SK-N-SH (cell line): Measurements from ENCODE around the gene KCNB1. TPM values are rescaled to one million over a fixed set of nuclear protein-coding genes. Genes with fewer than 3 reads are reported as not detected.

Source experiments
- CTCF ChIA-PET: fragments of 300-600, 350-600 bp; formaldehyde crosslinking; extraction: SDS; loops from one replicate; lab custom pipeline; 2021; lab: Yijun Ruan, JAX
- POLR2A ChIA-PET: fragments of 350-600 bp; sonication (Branson Sonifier 250); formaldehyde crosslinking; extraction: SDS; loops from one replicate; lab custom pipeline; 2020; ENCODE audit warnings: antibody characterized with exemption, inconsistent platforms; lab: Yijun Ruan, JAX
- DNase-seq: peaks from one replicate; pipeline ENCODE4 v3.0.0; 2012
- H2AFZ ChIP-seq: fragments of 200-600 bp; sonication (generic); 2 replicates; pipeline ENCODE4 v1.8.1; 2016; ENCODE audit warnings: antibody characterized with exemption, mild to moderate bottlenecking, low read depth
- H3F3A ChIP-seq: fragments of 200-600 bp; sonication (generic); replicated peaks from 2 replicates; pipeline ENCODE3; 2016; ENCODE audit warnings: antibody characterized with exemption, mild to moderate bottlenecking; ENCODE audit not compliant: insufficient read depth
- H3K27ac ChIP-seq, 2 experiments: fragments of 200-500 bp in 1 of 2; fragments of 200-600 bp in 1 of 2; sonication (Bioruptor generic) in 1 of 2; sonication (generic), shearing (Covaris generic) in 1 of 2; 2 replicates each; pipeline versions ENCODE4 v1.5.1 to v1.6.1; 2014 to 2016; ENCODE audit warnings: low read depth in 2 of 2, inconsistent platforms in 1 of 2, low read length in 1 of 2, mild to moderate bottlenecking in 1 of 2, mixed read lengths in 1 of 2
- H3K27me3 ChIP-seq: fragments of 200-600 bp; sonication (generic), shearing (Covaris generic); 2 replicates; pipeline ENCODE4 v1.6.1; 2016; ENCODE audit warnings: mixed run types; ENCODE audit not compliant: insufficient read depth
- H3K36me3 ChIP-seq, 2 experiments: fragments of 200-500 bp in 1 of 2; fragments of 200-600 bp in 1 of 2; sonication (Bioruptor generic) in 1 of 2; sonication (generic) in 1 of 2; replicated peaks in 1 of 2; 2 replicates each; pipeline versions ENCODE3 to v1.5.1; 2014 to 2016; ENCODE audit warnings: low read length in 1 of 2, mild to moderate bottlenecking in 1 of 2; ENCODE audit not compliant: insufficient read depth in 2 of 2, control insufficient read depth in 1 of 2
- H3K4me1 ChIP-seq, 2 experiments: fragments of 200-500 bp in 1 of 2; fragments of 200-600 bp in 1 of 2; sonication (Bioruptor generic) in 1 of 2; sonication (generic), shearing (Covaris generic) in 1 of 2; 2 replicates each; pipeline versions ENCODE4 v1.5.1 to v1.6.1; 2014 to 2016; ENCODE audit warnings: low read depth in 1 of 2, low read length in 1 of 2, mixed run types in 1 of 2; ENCODE audit not compliant: insufficient read depth in 2 of 2, control insufficient read depth in 1 of 2
- H3K4me2 ChIP-seq: fragments of 200-600 bp; sonication (generic), shearing (Covaris generic); 2 replicates; pipeline ENCODE4 v1.6.1; 2017; ENCODE audit warnings: mixed run types
- H3K4me3 ChIP-seq, 2 experiments: fragments of 200-500 bp in 1 of 2; fragments of 200-600 bp in 1 of 2; sonication (Bioruptor generic) in 1 of 2; sonication (generic), shearing (Covaris generic) in 1 of 2; 2 replicates each; pipeline versions ENCODE4 v1.5.1 to v1.8.1; 2014 to 2016; ENCODE audit warnings: low read depth in 2 of 2, inconsistent platforms in 1 of 2, low read length in 1 of 2, mild to moderate bottlenecking in 1 of 2, mixed read lengths in 1 of 2, moderate library complexity in 1 of 2
- H3K79me2 ChIP-seq: fragments of 200-600 bp; sonication (generic); 2 replicates; pipeline ENCODE4 v1.8.1; 2017; ENCODE audit warnings: mild to moderate bottlenecking; ENCODE audit not compliant: insufficient read depth
- H3K9ac ChIP-seq: fragments of 200-600 bp; sonication (generic); 2 replicates; pipeline ENCODE4 v1.6.1; 2017; ENCODE audit warnings: mixed run types
- H3K9me2 ChIP-seq: fragments of 200-600 bp; sonication (generic); 2 replicates; pipeline ENCODE4 v1.6.1; 2017; ENCODE audit warnings: mixed run types
- H3K9me3 ChIP-seq: fragments of 200-600 bp; sonication (generic); 2 replicates; pipeline ENCODE4 v1.6.1; 2017; ENCODE audit warnings: mixed run types, mild to moderate bottlenecking, moderate library complexity
- H4K20me1 ChIP-seq: fragments of 200-600 bp; sonication (generic); 2 replicates; pipeline ENCODE4 v1.6.1; 2017; ENCODE audit warnings: mild to moderate bottlenecking, mixed run types; ENCODE audit not compliant: insufficient read depth
- CHD2 ChIP-seq: fragments of 150-350 bp; IDR thresholded peaks from 2 replicates; pipeline ENCODE4 v1.6.1; 2018; ENCODE audit warnings: low read length; ENCODE audit not compliant: partially characterized antibody
- ELF1 ChIP-seq: IDR thresholded peaks from 2 replicates; pipeline ENCODE4 v1.4.0; 2012
- EP300 ChIP-seq, 2 experiments: IDR thresholded peaks; 2 replicates each; pipeline versions ENCODE4 v1.4.0 to v1.6.1; 2012; ENCODE audit warnings: borderline replicate concordance in 1 of 2, low read depth in 1 of 2, low read length in 1 of 2
- FOXJ3 ChIP-seq: sonication (generic); formaldehyde crosslinking; IDR thresholded peaks from 2 replicates; pipeline ENCODE4 v1.5.1; 2020; ENCODE audit warnings: mild to moderate bottlenecking, missing genetic modification reagents
- FOXM1 ChIP-seq: IDR thresholded peaks from 2 replicates; pipeline ENCODE4 v1.4.0; 2012; ENCODE audit warnings: low read depth, mild to moderate bottlenecking
- GABPA ChIP-seq: IDR thresholded peaks from 2 replicates; pipeline ENCODE4 v1.4.0; 2012; ENCODE audit warnings: low read depth, mild to moderate bottlenecking
- MXI1 ChIP-seq: IDR thresholded peaks from 2 replicates; pipeline ENCODE4 v1.6.1; 2012; ENCODE audit warnings: mild to moderate bottlenecking, low read depth, low read length, improper control_type of control experiment
- RAD21 ChIP-seq: IDR thresholded peaks from 2 replicates; pipeline ENCODE4 v1.6.1; 2012; ENCODE audit warnings: mild to moderate bottlenecking, low read length
- RCOR1 ChIP-seq: fragments of 150-350 bp; IDR thresholded peaks from 2 replicates; pipeline ENCODE4 v1.6.1; 2017; ENCODE audit warnings: antibody characterized with exemption, low read length
- RXRA ChIP-seq: IDR thresholded peaks from 2 replicates; pipeline ENCODE4 v1.4.0; 2012; ENCODE audit warnings: low read depth, mild to moderate bottlenecking, borderline replicate concordance
- SIN3A ChIP-seq: IDR thresholded peaks from 2 replicates; pipeline ENCODE4 v1.6.1; 2012; ENCODE audit warnings: low read depth, mild to moderate bottlenecking, low read length, moderate library complexity, borderline replicate concordance
- SMC3 ChIP-seq: IDR thresholded peaks from 2 replicates; pipeline ENCODE4 v1.6.1; 2012; ENCODE audit warnings: low read depth, low read length, improper control_type of control experiment
- YY1 ChIP-seq: IDR thresholded peaks from 2 replicates; pipeline ENCODE4 v1.4.0; 2012; ENCODE audit warnings: low read depth, mild to moderate bottlenecking
- WGBS: methylation state at CpG from one replicate; pipeline ENCODE4 v1.1.6; 2017; ENCODE audit warnings: low lambda C conversion rate; 5-methylcytosine and 5-hydroxymethylcytosine counted together
- polyA plus RNA-seq, 3 experiments: library from polyadenylated mRNA; depleted of rRNA; stranded (reverse); fragments of >200 nt; gene quantifications; 2 replicates each; pipeline ENCODE4 v1.2.3, GENCODE V29; 2012
- TF ChIP-seq, protein P1 (sequence below): fragments of 200-600 bp; sonication (generic); IDR thresholded peaks from 2 replicates; pipeline ENCODE4 v1.6.1; 2017; ENCODE audit warnings: antibody characterized with exemption, mild to moderate bottlenecking, moderate library complexity
- TF ChIP-seq, protein P2 (sequence below): IDR thresholded peaks from 2 replicates; pipeline ENCODE4 v1.4.0; 2012; ENCODE audit warnings: low read depth, borderline replicate concordance
- TF ChIP-seq, protein P3 (sequence below): IDR thresholded peaks from 2 replicates; pipeline ENCODE4 v1.4.0; 2012; ENCODE audit warnings: low read depth, borderline replicate concordance
- TF ChIP-seq, protein P4 (sequence below): fragments of 150-350 bp; IDR thresholded peaks from 2 replicates; pipeline ENCODE4 v1.6.1; 2017; ENCODE audit warnings: antibody characterized with exemption, low read length, low read depth, borderline replicate concordance

Gene KCNB1
- polyA plus RNA-seq, 1 of the 3 experiments (the other 2 are of a cell fraction), result 0.82 TPM

DNA sequence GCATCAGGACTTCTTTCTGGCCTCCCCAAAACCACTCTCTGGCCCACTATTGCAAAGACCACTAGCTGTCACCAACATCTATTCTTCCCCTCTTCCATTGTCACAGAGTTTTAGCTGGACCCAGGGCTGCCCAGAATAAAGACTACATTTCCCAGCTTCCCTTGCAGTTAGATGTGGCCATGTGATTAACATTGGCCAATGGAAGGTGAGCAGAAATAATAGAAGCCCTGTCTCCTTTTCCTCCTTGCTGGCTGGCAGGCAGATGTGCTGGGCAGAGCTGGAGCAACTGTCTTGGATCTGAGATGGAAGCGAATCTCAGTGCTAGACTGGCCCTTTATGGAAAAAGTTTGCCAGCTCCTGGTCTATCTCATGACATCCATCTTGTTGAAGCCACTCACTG, 97.0 kb downstream of the KCNB1 start:
- 71% methylated on average over 1 of the region's 1 CpG for WGBS
- no peak for TF ChIP-seq RCOR1
- no peak for TF ChIP-seq CHD2
- TF ChIP-seq, protein P1, sequence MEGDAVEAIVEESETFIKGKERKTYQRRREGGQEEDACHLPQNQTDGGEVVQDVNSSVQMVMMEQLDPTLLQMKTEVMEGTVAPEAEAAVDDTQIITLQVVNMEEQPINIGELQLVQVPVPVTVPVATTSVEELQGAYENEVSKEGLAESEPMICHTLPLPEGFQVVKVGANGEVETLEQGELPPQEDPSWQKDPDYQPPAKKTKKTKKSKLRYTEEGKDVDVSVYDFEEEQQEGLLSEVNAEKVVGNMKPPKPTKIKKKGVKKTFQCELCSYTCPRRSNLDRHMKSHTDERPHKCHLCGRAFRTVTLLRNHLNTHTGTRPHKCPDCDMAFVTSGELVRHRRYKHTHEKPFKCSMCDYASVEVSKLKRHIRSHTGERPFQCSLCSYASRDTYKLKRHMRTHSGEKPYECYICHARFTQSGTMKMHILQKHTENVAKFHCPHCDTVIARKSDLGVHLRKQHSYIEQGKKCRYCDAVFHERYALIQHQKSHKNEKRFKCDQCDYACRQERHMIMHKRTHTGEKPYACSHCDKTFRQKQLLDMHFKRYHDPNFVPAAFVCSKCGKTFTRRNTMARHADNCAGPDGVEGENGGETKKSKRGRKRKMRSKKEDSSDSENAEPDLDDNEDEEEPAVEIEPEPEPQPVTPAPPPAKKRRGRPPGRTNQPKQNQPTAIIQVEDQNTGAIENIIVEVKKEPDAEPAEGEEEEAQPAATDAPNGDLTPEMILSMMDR, result no peak
- no peak for TF ChIP-seq GABPA
- TF ChIP-seq, protein P2, sequence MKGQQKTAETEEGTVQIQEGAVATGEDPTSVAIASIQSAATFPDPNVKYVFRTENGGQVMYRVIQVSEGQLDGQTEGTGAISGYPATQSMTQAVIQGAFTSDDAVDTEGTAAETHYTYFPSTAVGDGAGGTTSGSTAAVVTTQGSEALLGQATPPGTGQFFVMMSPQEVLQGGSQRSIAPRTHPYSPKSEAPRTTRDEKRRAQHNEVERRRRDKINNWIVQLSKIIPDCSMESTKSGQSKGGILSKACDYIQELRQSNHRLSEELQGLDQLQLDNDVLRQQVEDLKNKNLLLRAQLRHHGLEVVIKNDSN, result peak; percentile 96
- TF ChIP-seq FOXJ3 (CRISPR knock-in tag), result no peak
- TF ChIP-seq, protein P3, sequence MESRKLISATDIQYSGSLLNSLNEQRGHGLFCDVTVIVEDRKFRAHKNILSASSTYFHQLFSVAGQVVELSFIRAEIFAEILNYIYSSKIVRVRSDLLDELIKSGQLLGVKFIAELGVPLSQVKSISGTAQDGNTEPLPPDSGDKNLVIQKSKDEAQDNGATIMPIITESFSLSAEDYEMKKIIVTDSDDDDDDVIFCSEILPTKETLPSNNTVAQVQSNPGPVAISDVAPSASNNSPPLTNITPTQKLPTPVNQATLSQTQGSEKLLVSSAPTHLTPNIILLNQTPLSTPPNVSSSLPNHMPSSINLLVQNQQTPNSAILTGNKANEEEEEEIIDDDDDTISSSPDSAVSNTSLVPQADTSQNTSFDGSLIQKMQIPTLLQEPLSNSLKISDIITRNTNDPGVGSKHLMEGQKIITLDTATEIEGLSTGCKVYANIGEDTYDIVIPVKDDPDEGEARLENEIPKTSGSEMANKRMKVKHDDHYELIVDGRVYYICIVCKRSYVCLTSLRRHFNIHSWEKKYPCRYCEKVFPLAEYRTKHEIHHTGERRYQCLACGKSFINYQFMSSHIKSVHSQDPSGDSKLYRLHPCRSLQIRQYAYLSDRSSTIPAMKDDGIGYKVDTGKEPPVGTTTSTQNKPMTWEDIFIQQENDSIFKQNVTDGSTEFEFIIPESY, result no peak
- TF ChIP-seq FOXM1, result no peak
- TF ChIP-seq RAD21, result no peak
- TF ChIP-seq RXRA, result no peak
- TF ChIP-seq YY1, result no peak
- no peak for TF ChIP-seq SIN3A
- no peak for TF ChIP-seq ELF1
- no peak for TF ChIP-seq EP300 (IDR thresholded peaks at IDR 0.05; ENCODE audit: borderline replicate concordance in 1 of 2, low read depth in 1 of 2, low read length in 1 of 2)
- TF ChIP-seq SMC3, result no peak
- TF ChIP-seq, protein P4, sequence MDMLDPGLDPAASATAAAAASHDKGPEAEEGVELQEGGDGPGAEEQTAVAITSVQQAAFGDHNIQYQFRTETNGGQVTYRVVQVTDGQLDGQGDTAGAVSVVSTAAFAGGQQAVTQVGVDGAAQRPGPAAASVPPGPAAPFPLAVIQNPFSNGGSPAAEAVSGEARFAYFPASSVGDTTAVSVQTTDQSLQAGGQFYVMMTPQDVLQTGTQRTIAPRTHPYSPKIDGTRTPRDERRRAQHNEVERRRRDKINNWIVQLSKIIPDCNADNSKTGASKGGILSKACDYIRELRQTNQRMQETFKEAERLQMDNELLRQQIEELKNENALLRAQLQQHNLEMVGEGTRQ, result peak; percentile 66; the same call in 1 of the 2 replicates
- no peak for TF ChIP-seq MXI1
- Histone ChIP-seq H3K36me3 (no peaks in the 10 kb centered on the region), H3K4me2 (no peak overlapping the region), H2AFZ (no peak overlapping the region), H3K9ac (no peak overlapping the region), H3K27ac (peak overlapping the region in 1 of 2 experiments; percentile 98; a peak in 2 of 4 replicates), H3K9me2 (no peaks in the 10 kb centered on the region), H3K4me1 (peaks cover 0 to 57% of the 10 kb centered on the region in 2 experiments; a peak in 2 of 4 replicates), H3F3A (no peaks in the 10 kb centered on the region), H3K9me3 (no peaks in the 10 kb centered on the region), H3K4me3 (no peak overlapping the region), H4K20me1 (no peaks in the 10 kb centered on the region), H3K27me3 (no peaks in the 10 kb centered on the region), H3K79me2 (no peaks in the 10 kb centered on the region)
- peak; percentile 47 for DNase-seq
- ChIA-PET POLR2A (interaction anchor here (1.6 kb wide), 1 partner anchor 99 kb away, joined by 7 read pairs; no protein-coding TSS in a partner anchor), CTCF (interaction anchor here (0.7 to 8.7 kb wide), 32 partner anchors 8 to 155 kb away, joined by 3 to 141 read pairs (median 6); partner anchors contain the start of gene KCNB1)
